GM10266 (cell line): ENCODE data around the gene PRKCD.

Experiments used
- DNase-seq: peaks from one replicate; pipeline ENCODE4 v3.0.0; 2012; ENCODE audit errors: extremely low spot score
- TF ChIP-seq, protein P1 (sequence below): IDR thresholded peaks from 2 replicates; pipeline ENCODE4 v1.5.1; 2012; ENCODE audit warnings: mild to moderate bottlenecking, low read depth; ENCODE audit not compliant: control insufficient read depth, insufficient read depth; ENCODE audit errors: missing control alignments

The PRKCD gene

DNA sequence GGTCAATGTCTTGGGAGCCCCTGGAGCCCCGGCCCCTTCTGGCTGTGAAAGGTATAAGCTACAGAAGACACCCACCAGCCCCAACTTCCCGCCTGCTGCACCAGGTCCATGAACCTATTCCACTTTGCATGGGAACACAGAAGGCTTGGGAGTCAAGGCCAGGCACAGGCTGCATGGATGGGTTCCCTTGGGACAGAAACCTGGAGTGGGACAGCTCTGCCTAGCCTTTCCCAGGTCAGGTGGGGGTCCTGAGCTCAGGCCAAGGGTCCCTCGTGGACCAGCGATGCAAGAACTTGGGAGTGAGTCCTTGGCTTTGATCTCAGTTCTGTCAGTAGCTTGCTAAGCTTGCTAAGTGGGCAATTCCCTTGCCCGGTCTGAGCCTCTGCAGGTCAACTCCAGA, 69.8 kb downstream of the PRKCD start:
- TF ChIP-seq, protein P1, sequence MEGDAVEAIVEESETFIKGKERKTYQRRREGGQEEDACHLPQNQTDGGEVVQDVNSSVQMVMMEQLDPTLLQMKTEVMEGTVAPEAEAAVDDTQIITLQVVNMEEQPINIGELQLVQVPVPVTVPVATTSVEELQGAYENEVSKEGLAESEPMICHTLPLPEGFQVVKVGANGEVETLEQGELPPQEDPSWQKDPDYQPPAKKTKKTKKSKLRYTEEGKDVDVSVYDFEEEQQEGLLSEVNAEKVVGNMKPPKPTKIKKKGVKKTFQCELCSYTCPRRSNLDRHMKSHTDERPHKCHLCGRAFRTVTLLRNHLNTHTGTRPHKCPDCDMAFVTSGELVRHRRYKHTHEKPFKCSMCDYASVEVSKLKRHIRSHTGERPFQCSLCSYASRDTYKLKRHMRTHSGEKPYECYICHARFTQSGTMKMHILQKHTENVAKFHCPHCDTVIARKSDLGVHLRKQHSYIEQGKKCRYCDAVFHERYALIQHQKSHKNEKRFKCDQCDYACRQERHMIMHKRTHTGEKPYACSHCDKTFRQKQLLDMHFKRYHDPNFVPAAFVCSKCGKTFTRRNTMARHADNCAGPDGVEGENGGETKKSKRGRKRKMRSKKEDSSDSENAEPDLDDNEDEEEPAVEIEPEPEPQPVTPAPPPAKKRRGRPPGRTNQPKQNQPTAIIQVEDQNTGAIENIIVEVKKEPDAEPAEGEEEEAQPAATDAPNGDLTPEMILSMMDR: no peak
- DNase-seq: no peak

DNA sequence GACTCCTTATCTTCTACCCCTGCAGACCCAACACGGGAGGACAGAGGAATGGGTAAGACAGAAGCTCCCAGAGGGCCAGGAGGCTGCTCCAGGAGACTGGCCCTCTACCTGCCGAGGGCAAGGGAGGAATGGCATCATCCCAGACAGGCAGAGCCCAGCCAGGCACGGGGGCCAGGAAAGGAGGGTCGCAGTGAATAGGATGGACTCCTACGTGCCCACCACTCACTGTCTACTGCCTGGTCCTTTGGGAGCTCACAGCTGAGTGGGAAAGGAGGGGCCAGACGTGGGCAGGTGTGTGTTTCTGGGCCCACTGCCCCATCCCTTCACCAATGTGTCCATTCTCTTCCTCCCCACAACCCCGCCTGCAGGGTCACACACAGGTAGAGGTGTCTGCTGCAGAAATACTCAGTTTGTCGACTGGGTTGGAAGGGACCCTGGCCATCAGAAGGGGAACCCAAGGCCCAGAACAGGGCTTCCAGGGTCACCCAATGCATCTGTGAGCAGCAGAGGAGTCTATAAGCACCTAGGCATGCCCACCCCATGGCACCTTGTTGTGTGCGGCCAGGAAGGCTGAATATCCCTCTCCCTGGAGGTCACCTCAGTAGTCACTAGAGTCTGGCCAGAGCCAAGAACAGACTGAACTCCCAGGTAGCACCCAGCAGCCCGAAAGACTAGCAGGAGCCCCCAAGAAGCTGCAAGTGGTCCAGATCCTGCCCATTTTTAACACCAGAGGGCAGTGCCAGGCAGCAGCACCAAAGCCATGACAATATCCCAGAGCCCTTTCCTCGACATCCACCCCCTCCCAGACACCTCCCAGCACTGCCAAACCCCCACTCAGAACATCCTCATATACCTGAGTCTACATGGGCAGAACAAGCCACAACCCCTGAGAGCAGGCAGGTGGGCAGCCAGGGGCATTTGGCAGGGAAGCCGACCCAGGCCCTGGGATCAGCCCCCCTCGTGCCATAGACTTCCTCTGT, 70.8 kb downstream of the PRKCD start:
- no peak for DNase-seq
- TF ChIP-seq, protein P1: no peak

DNA sequence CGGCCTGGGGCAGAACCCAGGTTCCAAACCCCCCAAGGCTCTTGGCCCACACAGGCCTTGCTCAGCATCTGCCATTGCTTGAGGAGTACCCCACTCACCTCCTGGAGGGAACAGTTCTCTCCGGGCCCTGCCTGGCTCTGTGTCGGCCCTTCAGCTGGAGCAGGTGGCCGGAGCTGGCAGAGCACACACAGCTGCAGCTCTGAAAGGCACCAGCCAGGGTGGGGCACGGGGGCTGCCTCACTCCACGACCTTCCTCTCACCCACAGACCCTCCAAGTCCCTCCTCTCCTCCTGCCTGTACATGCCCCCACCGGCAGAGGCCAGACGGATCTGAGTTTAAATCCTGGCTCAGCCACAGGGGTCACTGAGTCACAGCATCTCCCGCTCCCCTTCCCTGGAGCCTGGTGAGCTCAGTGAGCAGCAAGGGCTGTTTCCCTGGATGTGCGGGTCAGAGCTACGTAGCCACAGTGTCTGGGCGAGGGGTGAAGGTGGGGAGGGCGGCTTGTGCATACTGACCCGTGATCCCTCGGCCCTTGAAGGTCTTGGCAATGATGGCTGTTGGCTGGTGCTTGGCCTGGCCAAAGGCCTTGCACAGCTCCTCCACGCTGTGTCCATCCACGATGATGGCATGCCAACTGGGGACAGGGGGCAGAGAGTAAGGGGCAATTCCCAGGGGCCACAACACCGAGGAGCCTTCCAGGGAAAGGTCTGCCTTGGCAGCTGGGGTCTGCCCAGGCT, 71.8 kb downstream of the PRKCD start:
- DNase-seq: no peak
- TF ChIP-seq, protein P1: no peak

DNA sequence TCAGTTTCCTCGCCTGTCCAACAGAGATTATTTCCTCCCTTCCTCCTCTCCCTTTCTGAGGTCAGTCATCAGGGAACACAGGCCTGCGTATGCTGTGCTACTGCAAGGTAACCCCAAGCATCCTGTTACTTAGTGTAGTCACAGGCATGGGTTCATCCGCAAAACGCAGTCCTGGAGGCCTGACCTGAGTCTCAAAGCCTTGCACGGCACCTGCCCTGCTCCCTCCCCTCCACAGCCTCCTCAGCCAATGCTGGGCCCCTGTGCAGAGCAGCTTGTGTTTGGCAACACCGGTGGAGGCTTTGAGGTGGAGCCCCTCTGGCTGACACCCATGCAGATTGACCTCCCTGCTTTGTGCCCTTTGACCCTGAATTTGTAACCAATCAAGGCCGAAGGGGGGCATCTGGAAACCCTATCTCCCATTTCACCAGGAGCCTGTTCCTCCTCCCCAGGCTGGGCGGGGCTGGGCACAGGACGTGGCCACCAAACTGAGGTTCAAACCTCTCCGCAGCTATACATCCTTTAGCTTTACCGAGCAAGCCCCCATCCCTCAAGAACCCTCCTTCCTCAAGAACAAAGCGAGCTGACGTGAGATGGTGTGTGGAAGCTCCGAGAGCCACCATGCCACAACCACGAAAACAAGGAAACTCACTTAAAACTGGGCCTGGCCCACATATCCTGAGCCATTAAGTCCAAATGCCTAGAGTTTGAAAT, 73.3 kb downstream of the PRKCD start:
- DNase-seq: no peak
- TF ChIP-seq, protein P1: no peak

DNA sequence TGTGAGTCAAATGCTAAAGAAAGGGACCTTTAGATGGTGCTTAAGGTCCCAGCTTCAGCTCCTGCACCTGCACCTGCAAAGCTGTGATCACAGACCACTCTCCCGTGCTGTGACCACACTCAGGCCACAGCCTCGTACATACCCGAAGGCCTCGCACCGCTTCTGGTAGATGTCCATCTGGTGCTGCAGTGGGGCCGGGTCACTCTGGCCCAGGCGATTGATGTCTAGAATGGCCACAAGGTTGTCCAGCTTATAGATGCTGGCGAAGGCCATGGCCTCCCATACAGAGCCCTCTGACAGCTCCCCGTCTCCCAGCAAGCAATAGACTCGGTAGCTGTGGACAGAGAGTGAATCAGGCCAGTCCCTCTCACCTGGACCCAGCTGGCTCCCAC, 73.8 kb downstream of the PRKCD start:
- TF ChIP-seq, protein P1: no peak
- no peak for DNase-seq

DNA sequence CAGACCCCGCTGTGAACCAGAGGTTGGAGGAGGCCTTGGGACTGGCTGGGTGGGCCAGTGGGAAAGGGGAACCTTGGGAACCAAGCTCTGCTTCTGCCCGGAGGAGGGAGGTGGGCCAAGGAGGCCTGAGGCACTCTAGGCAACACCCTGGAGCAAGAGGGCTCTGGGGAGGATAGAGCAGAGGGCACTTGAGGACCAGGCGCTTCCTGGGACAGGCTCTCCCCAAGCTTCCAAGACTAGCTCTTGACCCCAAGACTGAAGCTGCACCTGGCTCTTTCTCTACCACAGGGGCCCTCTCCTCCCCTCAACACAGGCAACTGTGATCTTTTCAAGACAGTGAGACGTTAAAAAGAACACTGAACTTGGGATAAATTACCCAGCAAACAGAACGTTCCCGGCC, 74.5 kb downstream of the PRKCD start:
- DNase-seq: no peak
- TF ChIP-seq, protein P1: no peak
